SK-N-SH (cell line): ENCODE data around the gene KRT78. TPM values are rescaled to one million over a fixed set of nuclear protein-coding genes. Genes with fewer than 3 reads are reported as not detected.

ENCODE experiments used
- CTCF ChIA-PET: fragments of 300-600, 350-600 bp; formaldehyde crosslinking; extraction: SDS; loops from one replicate; lab custom pipeline; 2021; lab: Yijun Ruan, JAX
- POLR2A ChIA-PET: fragments of 350-600 bp; sonication (Branson Sonifier 250); formaldehyde crosslinking; extraction: SDS; loops from one replicate; lab custom pipeline; 2020; ENCODE audit warnings: antibody characterized with exemption, inconsistent platforms; lab: Yijun Ruan, JAX
- DNase-seq: peaks from one replicate; pipeline ENCODE4 v3.0.0; 2012
- H2AFZ ChIP-seq: fragments of 200-600 bp; sonication (generic); 2 replicates; pipeline ENCODE4 v1.8.1; 2016; ENCODE audit warnings: antibody characterized with exemption, mild to moderate bottlenecking, low read depth
- H3F3A ChIP-seq: fragments of 200-600 bp; sonication (generic); replicated peaks from 2 replicates; pipeline ENCODE3; 2016; ENCODE audit warnings: antibody characterized with exemption, mild to moderate bottlenecking; ENCODE audit not compliant: insufficient read depth
- H3K27ac ChIP-seq, 2 experiments: fragments of 200-500 bp in 1 of 2; fragments of 200-600 bp in 1 of 2; sonication (Bioruptor generic) in 1 of 2; sonication (generic), shearing (Covaris generic) in 1 of 2; 2 replicates each; pipeline versions ENCODE4 v1.5.1 to v1.6.1; 2014 to 2016; ENCODE audit warnings: low read depth in 2 of 2, inconsistent platforms in 1 of 2, low read length in 1 of 2, mild to moderate bottlenecking in 1 of 2, mixed read lengths in 1 of 2
- H3K27me3 ChIP-seq: fragments of 200-600 bp; sonication (generic), shearing (Covaris generic); 2 replicates; pipeline ENCODE4 v1.6.1; 2016; ENCODE audit warnings: mixed run types; ENCODE audit not compliant: insufficient read depth
- H3K36me3 ChIP-seq, 2 experiments: fragments of 200-500 bp in 1 of 2; fragments of 200-600 bp in 1 of 2; sonication (Bioruptor generic) in 1 of 2; sonication (generic) in 1 of 2; replicated peaks in 1 of 2; 2 replicates each; pipeline versions ENCODE3 to v1.5.1; 2014 to 2016; ENCODE audit warnings: low read length in 1 of 2, mild to moderate bottlenecking in 1 of 2; ENCODE audit not compliant: insufficient read depth in 2 of 2, control insufficient read depth in 1 of 2
- H3K4me1 ChIP-seq, 2 experiments: fragments of 200-500 bp in 1 of 2; fragments of 200-600 bp in 1 of 2; sonication (Bioruptor generic) in 1 of 2; sonication (generic), shearing (Covaris generic) in 1 of 2; 2 replicates each; pipeline versions ENCODE4 v1.5.1 to v1.6.1; 2014 to 2016; ENCODE audit warnings: low read depth in 1 of 2, low read length in 1 of 2, mixed run types in 1 of 2; ENCODE audit not compliant: insufficient read depth in 2 of 2, control insufficient read depth in 1 of 2
- H3K4me2 ChIP-seq: fragments of 200-600 bp; sonication (generic), shearing (Covaris generic); 2 replicates; pipeline ENCODE4 v1.6.1; 2017; ENCODE audit warnings: mixed run types
- H3K4me3 ChIP-seq, 2 experiments: fragments of 200-500 bp in 1 of 2; fragments of 200-600 bp in 1 of 2; sonication (Bioruptor generic) in 1 of 2; sonication (generic), shearing (Covaris generic) in 1 of 2; 2 replicates each; pipeline versions ENCODE4 v1.5.1 to v1.8.1; 2014 to 2016; ENCODE audit warnings: low read depth in 2 of 2, inconsistent platforms in 1 of 2, low read length in 1 of 2, mild to moderate bottlenecking in 1 of 2, mixed read lengths in 1 of 2, moderate library complexity in 1 of 2
- H3K79me2 ChIP-seq: fragments of 200-600 bp; sonication (generic); 2 replicates; pipeline ENCODE4 v1.8.1; 2017; ENCODE audit warnings: mild to moderate bottlenecking; ENCODE audit not compliant: insufficient read depth
- H3K9ac ChIP-seq: fragments of 200-600 bp; sonication (generic); 2 replicates; pipeline ENCODE4 v1.6.1; 2017; ENCODE audit warnings: mixed run types
- H3K9me2 ChIP-seq: fragments of 200-600 bp; sonication (generic); 2 replicates; pipeline ENCODE4 v1.6.1; 2017; ENCODE audit warnings: mixed run types
- H3K9me3 ChIP-seq: fragments of 200-600 bp; sonication (generic); 2 replicates; pipeline ENCODE4 v1.6.1; 2017; ENCODE audit warnings: mixed run types, mild to moderate bottlenecking, moderate library complexity
- H4K20me1 ChIP-seq: fragments of 200-600 bp; sonication (generic); 2 replicates; pipeline ENCODE4 v1.6.1; 2017; ENCODE audit warnings: mild to moderate bottlenecking, mixed run types; ENCODE audit not compliant: insufficient read depth
- EP300 ChIP-seq, 2 experiments: IDR thresholded peaks; 2 replicates each; pipeline versions ENCODE4 v1.4.0 to v1.6.1; 2012; ENCODE audit warnings: borderline replicate concordance in 1 of 2, low read depth in 1 of 2, low read length in 1 of 2
- EZH2phosphoT487 ChIP-seq: fragments of 200-600 bp; sonication (generic); IDR thresholded peaks from 2 replicates; pipeline ENCODE4 v1.6.1; 2017; ENCODE audit warnings: low read depth, mixed run types, mild to moderate bottlenecking, antibody characterized with exemption, moderate library complexity, borderline replicate concordance
- GABPA ChIP-seq: IDR thresholded peaks from 2 replicates; pipeline ENCODE4 v1.4.0; 2012; ENCODE audit warnings: low read depth, mild to moderate bottlenecking
- MXI1 ChIP-seq: IDR thresholded peaks from 2 replicates; pipeline ENCODE4 v1.6.1; 2012; ENCODE audit warnings: mild to moderate bottlenecking, low read depth, low read length, improper control_type of control experiment
- NFIC ChIP-seq: IDR thresholded peaks from 2 replicates; pipeline ENCODE4 v1.4.0; 2012; ENCODE audit warnings: borderline replicate concordance
- NRF1 ChIP-seq: IDR thresholded peaks from 2 replicates; pipeline ENCODE4 v1.6.1; 2012; ENCODE audit warnings: low read depth, mild to moderate bottlenecking, low read length
- RFX5 ChIP-seq: IDR thresholded peaks from 2 replicates; pipeline ENCODE4 v1.6.1; 2012; ENCODE audit warnings: mild to moderate bottlenecking, improper control_type of control experiment, low read length
- SIN3A ChIP-seq: IDR thresholded peaks from 2 replicates; pipeline ENCODE4 v1.6.1; 2012; ENCODE audit warnings: low read depth, mild to moderate bottlenecking, low read length, moderate library complexity, borderline replicate concordance
- SMC3 ChIP-seq: IDR thresholded peaks from 2 replicates; pipeline ENCODE4 v1.6.1; 2012; ENCODE audit warnings: low read depth, low read length, improper control_type of control experiment
- TAF1 ChIP-seq: IDR thresholded peaks from 2 replicates; pipeline ENCODE4 v1.6.1; 2012; ENCODE audit warnings: low read depth, mild to moderate bottlenecking, low read length, moderate library complexity, borderline replicate concordance
- TCF12 ChIP-seq: IDR thresholded peaks from 2 replicates; pipeline ENCODE4 v1.4.0; 2012
- YY1 ChIP-seq: IDR thresholded peaks from 2 replicates; pipeline ENCODE4 v1.4.0; 2012; ENCODE audit warnings: low read depth, mild to moderate bottlenecking
- WGBS: methylation state at CpG from one replicate; pipeline ENCODE4 v1.1.6; 2017; ENCODE audit warnings: low lambda C conversion rate; 5-methylcytosine and 5-hydroxymethylcytosine counted together
- polyA plus RNA-seq, 3 experiments: library from polyadenylated mRNA; depleted of rRNA; stranded (reverse); fragments of >200 nt; gene quantifications; 2 replicates each; pipeline ENCODE4 v1.2.3, GENCODE V29; 2012

Gene KRT78
- polyA plus RNA-seq, 1 of the 3 experiments (the other 2 are of a cell fraction) = not detected

- no peaks in the 10 kb centered on the region for H3F3A ChIP-seq
- TF ChIP-seq NFIC (no peak), EZH2phosphoT487 (no peak), SIN3A (no peak), YY1 (no peak)
- TF ChIP-seq, all 33 proteins: peak for 0
- H2AFZ ChIP-seq = no peak overlapping the region
- H3K9me3 ChIP-seq = no peaks in the 10 kb centered on the region
- no peak overlapping the region for H3K4me3 ChIP-seq
- ChIA-PET CTCF (interaction anchor here (1.1 to 2.0 kb wide), 2 partner anchors 12 to 79 kb away, joined by 4 to 6 read pairs; no protein-coding TSS in a partner anchor), POLR2A (no interaction called here)
- H3K27ac ChIP-seq = no peak overlapping the region
- no peak overlapping the region for H3K9ac ChIP-seq
- H3K4me2 ChIP-seq = no peak overlapping the region
- WGBS = 44% methylated on average over 3 of the region's 3 CpGs
- H3K9me2 ChIP-seq = no peaks in the 10 kb centered on the region
- no peaks in the 10 kb centered on the region for H3K4me1 ChIP-seq
- H4K20me1 ChIP-seq = no peaks in the 10 kb centered on the region
- no peaks in the 10 kb centered on the region for H3K79me2 ChIP-seq
- no peaks in the 10 kb centered on the region for H3K36me3 ChIP-seq
- H3K27me3 ChIP-seq = peaks cover 22% of the 10 kb centered on the region; the same call in 1 of the 2 replicates
- DNase-seq = no peak
Measured at GRCh38 chr12:52805739-52806138, 43.1 kb downstream of the KRT78 start.

GRCh38 chr12:52805000-52805399, 43.8 kb downstream of the KRT78 start:
- H4K20me1 ChIP-seq = no peaks in the 10 kb centered on the region
- H3K4me2 ChIP-seq = no peak overlapping the region
- H3K27ac ChIP-seq = no peak overlapping the region
- H3K9me2 ChIP-seq = no peaks in the 10 kb centered on the region
- no peaks in the 10 kb centered on the region for H3K9me3 ChIP-seq
- 11% methylated on average over 1 of the region's 1 CpG for WGBS
- peaks cover 3% of the 10 kb centered on the region for H3F3A ChIP-seq
- no peak overlapping the region for H3K9ac ChIP-seq
- no peaks in the 10 kb centered on the region for H3K4me1 ChIP-seq
- CTCF ChIA-PET = interaction anchor here (1.1 to 2.0 kb wide), 2 partner anchors 13 to 80 kb away, joined by 4 to 6 read pairs; no protein-coding TSS in a partner anchor
- no peak overlapping the region for H3K4me3 ChIP-seq
- no peaks in the 10 kb centered on the region for H3K36me3 ChIP-seq
- no peaks in the 10 kb centered on the region for H3K79me2 ChIP-seq
- H3K27me3 ChIP-seq = peaks cover 22% of the 10 kb centered on the region; the same call in 1 of the 2 replicates
- no peak for DNase-seq
- H2AFZ ChIP-seq = no peak overlapping the region
- POLR2A ChIA-PET = no interaction called here
- TF ChIP-seq TAF1 (no peak), MXI1 (no peak), NRF1 (no peak), GABPA (no peak), EZH2phosphoT487 (no peak), SMC3 (no peak), EP300 (IDR thresholded peaks at IDR 0.05; ENCODE audit: borderline replicate concordance in 1 of 2, low read depth in 1 of 2, low read length in 1 of 2) (no peak)

GRCh38 chr12:52802442-52802841, 46.4 kb downstream of the KRT78 start:
- ChIA-PET POLR2A (no interaction called here), CTCF (no interaction called here)
- Histone ChIP-seq H3K4me3 (no peak overlapping the region), H3F3A (peaks cover 3% of the 10 kb centered on the region), H3K9me2 (no peaks in the 10 kb centered on the region), H2AFZ (no peak overlapping the region), H4K20me1 (no peaks in the 10 kb centered on the region), H3K4me1 (no peaks in the 10 kb centered on the region), H3K27me3 (peaks cover 15% of the 10 kb centered on the region; the same call in 1 of the 2 replicates), H3K4me2 (no peak overlapping the region), H3K9me3 (no peaks in the 10 kb centered on the region), H3K9ac (no peak overlapping the region), H3K36me3 (no peaks in the 10 kb centered on the region), H3K79me2 (no peaks in the 10 kb centered on the region)
- no peak for DNase-seq
- 16% methylated on average over 6 of the region's 6 CpGs for WGBS
- TF ChIP-seq TCF12 (no peak), NFIC (no peak), RFX5 (no peak)
- TF ChIP-seq, all 33 proteins: peak for 0
- H3K27ac ChIP-seq = no peak overlapping the region
